ENCODE data around the gene ENTPD6.

ENTPD6 gene

GRCh38 chr20:25195014-25195961 lies at the start of gene ENTPD6 (continued):
- TF ChIP-seq ZNF776 (tag by site-specific recombination; IDR thresholded peaks at IDR 0.05; ENCODE audit: borderline replicate concordance) (no peak), ZNF580 (tag by site-specific recombination; IDR thresholded peaks at IDR 0.05) (no peak), SALL2 (tag by site-specific recombination; IDR thresholded peaks at IDR 0.05; ENCODE audit: borderline replicate concordance) (no peak), INSM2 (tag by site-specific recombination; IDR thresholded peaks at IDR 0.05) (0 out of 2 replicates have a peak, but pooled peaks have one; percentile 12), ZFHX2 (tag by site-specific recombination; conservative IDR thresholded peaks at IDR 0.05) (peak; percentile 97), GFI1B (tag by site-specific recombination; IDR thresholded peaks at IDR 0.05) (no peak), ZXDB (tag by site-specific recombination; IDR thresholded peaks at IDR 0.05) (peak; percentile 44; the same call in 1 of the 2 replicates), ZNF621 (tag by site-specific recombination; IDR thresholded peaks at IDR 0.05) (no peak), MZF1 (tag by site-specific recombination; IDR thresholded peaks at IDR 0.05; ENCODE audit: borderline replicate concordance) (no peak), ZNF184 (tag by site-specific recombination; IDR thresholded peaks at IDR 0.05) (0 out of 2 replicates have a peak, but pooled peaks have one; percentile 29), ZNF391 (tag by site-specific recombination; IDR thresholded peaks at IDR 0.05; ENCODE audit: borderline replicate concordance, low read depth) (peak; percentile 59; the same call in 1 of the 2 replicates), ZNF18 (tag by site-specific recombination; IDR thresholded peaks at IDR 0.05) (no peak), ZBTB21 (tag by site-specific recombination; IDR thresholded peaks at IDR 0.05) (peak; percentile 25; the same call in 1 of the 2 replicates), TCF7L2 (IDR thresholded peaks at IDR 0.05; ENCODE audit: borderline replicate concordance, low read depth, low read length) (no peak), MEIS1 (CRISPR knock-in tag; IDR thresholded peaks at IDR 0.05; ENCODE audit: borderline replicate concordance) (no peak), ZNF223 (tag by site-specific recombination; IDR thresholded peaks at IDR 0.05) (peak; percentile 34; the same call in 1 of the 2 replicates), ZNF211 (tag by site-specific recombination; IDR thresholded peaks at IDR 0.05; ENCODE audit: low read depth) (no peak), ZNF664 (tag by site-specific recombination; IDR thresholded peaks at IDR 0.05) (no peak), ZNF76 (tag by site-specific recombination; IDR thresholded peaks at IDR 0.05; ENCODE audit: borderline replicate concordance, low read depth) (peak; percentile 30; the same call in 1 of the 2 replicates), ZBTB49 (tag by site-specific recombination; IDR thresholded peaks at IDR 0.05; ENCODE audit: low read depth) (no peak), KLF10 (tag by site-specific recombination; IDR thresholded peaks at IDR 0.05) (peak; percentile 68; the same call in 1 of the 2 replicates), ZNF548 (tag by site-specific recombination; IDR thresholded peaks at IDR 0.05) (no peak), ZBTB26 (tag by site-specific recombination; optimal IDR thresholded peaks at IDR 0.05) (peak; percentile 72), KLF7 (tag by site-specific recombination; IDR thresholded peaks at IDR 0.05; ENCODE audit: borderline replicate concordance) (peak; percentile 78; the same call in 1 of the 2 replicates)
- TF ChIP-seq, protein P1, sequence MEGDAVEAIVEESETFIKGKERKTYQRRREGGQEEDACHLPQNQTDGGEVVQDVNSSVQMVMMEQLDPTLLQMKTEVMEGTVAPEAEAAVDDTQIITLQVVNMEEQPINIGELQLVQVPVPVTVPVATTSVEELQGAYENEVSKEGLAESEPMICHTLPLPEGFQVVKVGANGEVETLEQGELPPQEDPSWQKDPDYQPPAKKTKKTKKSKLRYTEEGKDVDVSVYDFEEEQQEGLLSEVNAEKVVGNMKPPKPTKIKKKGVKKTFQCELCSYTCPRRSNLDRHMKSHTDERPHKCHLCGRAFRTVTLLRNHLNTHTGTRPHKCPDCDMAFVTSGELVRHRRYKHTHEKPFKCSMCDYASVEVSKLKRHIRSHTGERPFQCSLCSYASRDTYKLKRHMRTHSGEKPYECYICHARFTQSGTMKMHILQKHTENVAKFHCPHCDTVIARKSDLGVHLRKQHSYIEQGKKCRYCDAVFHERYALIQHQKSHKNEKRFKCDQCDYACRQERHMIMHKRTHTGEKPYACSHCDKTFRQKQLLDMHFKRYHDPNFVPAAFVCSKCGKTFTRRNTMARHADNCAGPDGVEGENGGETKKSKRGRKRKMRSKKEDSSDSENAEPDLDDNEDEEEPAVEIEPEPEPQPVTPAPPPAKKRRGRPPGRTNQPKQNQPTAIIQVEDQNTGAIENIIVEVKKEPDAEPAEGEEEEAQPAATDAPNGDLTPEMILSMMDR (tag by site-specific recombination; IDR thresholded peaks at IDR 0.05), result peak; percentile 63
- TF ChIP-seq, protein P2, sequence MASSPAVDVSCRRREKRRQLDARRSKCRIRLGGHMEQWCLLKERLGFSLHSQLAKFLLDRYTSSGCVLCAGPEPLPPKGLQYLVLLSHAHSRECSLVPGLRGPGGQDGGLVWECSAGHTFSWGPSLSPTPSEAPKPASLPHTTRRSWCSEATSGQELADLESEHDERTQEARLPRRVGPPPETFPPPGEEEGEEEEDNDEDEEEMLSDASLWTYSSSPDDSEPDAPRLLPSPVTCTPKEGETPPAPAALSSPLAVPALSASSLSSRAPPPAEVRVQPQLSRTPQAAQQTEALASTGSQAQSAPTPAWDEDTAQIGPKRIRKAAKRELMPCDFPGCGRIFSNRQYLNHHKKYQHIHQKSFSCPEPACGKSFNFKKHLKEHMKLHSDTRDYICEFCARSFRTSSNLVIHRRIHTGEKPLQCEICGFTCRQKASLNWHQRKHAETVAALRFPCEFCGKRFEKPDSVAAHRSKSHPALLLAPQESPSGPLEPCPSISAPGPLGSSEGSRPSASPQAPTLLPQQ (tag by site-specific recombination; IDR thresholded peaks at IDR 0.05), result peak; percentile 79; the same call in 1 of the 2 replicates

All from HEK293 (cell line).